CMK (cell line): ENCODE measurements around the gene PPP1R26.
A peak's percentile ranks its signal among the peaks of the same experiment; 100 is the strongest.
"Not testable (repeated sequence)": the region's sequence is repeated elsewhere in the genome, so short reads cannot be mapped to it uniquely, and the experiment has no call there.

Experiments used
- DNase-seq: peaks from one replicate; pipeline ENCODE4 v3.0.0-alpha.2; 2010; ENCODE audit warnings: low read depth

Gene PPP1R26

GRCh38 chr9:135504262-135505243 is 25.0 kb downstream of the PPP1R26 start:
- peak; percentile 50 for DNase-seq

DNA sequence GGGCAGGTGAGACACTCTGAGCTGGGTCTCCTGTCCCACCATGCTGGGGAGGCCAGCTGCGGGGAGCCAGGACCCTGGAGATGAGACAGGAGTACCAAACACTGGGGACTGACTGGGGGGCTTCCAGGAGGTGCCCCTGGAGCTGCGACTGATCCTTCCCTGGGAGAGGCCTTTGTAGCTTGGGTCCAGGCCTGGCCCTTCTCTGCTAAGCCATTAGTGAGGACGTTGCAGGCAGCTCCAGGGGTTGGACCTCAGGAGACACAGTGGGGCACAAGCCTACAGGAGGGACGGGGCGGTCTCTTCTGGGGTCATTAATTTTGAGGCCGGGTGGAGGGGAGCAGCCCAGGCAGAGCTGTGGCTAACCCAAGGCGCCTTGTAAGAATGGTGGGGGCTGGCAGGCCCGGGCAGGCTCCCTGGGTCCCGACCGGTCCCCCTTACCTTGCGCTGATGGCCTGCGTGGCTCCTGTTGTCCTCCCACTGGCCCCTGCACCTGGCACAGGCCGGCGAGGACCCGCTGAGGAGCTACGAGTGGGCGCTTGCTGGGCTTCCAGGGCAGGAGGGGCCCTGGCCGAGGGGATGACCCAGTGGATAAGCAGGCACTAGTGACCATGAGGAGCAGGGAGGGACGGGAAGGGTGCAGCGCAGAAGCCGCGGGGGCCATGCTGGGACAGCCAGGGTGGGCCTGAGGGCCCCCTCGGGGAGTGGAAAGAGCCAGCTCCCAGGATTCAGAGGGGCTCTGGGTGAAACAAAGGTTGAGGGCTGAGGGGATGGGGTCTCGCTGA is 26.0 kb downstream of the PPP1R26 start:
- DNase-seq, result no peak

DNA sequence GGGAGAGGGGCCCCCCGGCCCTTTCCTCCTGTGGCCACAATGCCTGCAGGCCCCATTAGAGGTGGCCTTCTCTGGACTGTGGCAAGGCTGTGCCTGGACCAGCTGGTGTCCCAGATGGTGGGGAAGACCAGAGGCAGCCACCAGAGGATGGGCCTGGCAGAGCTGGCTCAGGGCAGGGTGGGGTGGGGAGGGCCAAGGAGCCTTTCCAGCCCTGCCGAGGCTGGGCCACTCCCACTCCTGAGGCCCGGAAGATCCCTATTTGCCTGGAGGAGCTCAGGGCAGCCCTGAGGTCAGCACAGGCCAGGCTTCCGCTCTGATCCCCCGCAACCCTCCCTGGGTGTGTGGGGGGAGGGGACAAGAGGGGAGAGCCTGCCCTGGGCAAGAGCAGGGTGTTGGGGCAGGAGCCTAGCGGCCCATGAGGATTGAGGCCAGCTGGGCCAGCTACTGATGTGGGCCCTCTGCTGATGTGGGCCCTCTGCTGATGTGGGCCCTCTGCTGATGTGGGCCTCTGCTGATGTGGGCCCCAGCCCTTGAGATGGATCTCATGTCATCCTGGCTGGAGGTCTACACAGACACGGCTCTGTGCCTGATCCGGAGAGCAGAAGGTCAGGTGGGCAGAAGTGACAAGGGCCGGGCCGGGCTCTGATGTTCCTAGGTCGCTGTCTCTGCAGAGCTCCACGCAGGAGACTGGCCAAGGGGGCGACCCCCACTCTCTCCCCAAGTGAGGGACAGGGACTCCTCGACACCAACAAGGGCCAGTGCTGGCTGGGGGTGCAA is 26.9 kb downstream of the PPP1R26 start:
- peak; percentile 60 for DNase-seq

- DNase-seq, result no peak
Observed at GRCh38 chr9:135507104-135508035, 27.8 kb downstream of the PPP1R26 start.

- no peak for DNase-seq
Observed at GRCh38 chr9:135508211-135508820, 28.7 kb downstream of the PPP1R26 start.

- DNase-seq, result no peak
Observed at GRCh38 chr9:135509458-135509857, 29.9 kb downstream of the PPP1R26 start.

GRCh38 chr9:135512241-135512603 is 32.6 kb downstream of the PPP1R26 start:
- no peak for DNase-seq

DNA sequence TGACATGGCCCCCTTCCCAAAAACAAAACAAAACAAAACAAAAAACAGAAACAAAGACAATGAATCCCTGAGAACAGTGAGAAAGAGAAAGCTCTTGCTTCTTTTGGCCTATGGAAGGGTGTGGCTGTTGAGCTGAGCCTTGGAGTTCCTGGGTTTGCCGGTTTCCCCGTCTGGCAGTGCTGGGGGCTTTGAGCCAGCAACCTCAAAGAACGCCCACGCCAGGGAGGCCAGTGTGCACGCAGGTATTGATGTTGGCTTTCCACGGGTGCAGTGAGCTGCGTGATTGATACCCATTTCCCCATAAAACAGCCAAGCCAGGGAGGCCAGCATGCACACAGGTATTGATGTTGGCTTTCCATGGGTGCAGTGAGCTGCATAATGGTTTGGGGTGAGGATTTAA is 33.3 kb downstream of the PPP1R26 start:
- no peak for DNase-seq

GRCh38 chr9:135513351-135513846 is 33.8 kb downstream of the PPP1R26 start:
- no peak for DNase-seq

DNA sequence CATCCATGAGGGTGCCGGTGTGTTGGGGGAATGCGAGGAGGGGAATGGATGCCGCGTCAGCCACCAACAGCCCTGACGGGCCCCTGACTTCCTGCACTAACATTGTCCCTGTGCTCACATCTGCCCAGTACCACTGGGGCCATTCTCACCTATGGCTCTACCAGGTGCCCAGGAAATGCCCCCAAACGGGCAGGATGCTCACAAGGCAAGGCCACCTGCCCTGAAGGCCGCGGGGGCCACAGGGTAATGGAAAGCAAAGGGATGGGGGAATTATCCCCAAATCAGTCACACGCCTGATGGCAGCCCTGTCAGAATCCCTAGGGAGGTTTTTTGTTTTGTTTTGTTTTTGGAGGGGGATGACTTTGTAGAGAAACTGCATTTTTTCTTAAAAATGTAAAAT is 34.3 kb downstream of the PPP1R26 start:
- not testable (repeated sequence) for DNase-seq

DNA sequence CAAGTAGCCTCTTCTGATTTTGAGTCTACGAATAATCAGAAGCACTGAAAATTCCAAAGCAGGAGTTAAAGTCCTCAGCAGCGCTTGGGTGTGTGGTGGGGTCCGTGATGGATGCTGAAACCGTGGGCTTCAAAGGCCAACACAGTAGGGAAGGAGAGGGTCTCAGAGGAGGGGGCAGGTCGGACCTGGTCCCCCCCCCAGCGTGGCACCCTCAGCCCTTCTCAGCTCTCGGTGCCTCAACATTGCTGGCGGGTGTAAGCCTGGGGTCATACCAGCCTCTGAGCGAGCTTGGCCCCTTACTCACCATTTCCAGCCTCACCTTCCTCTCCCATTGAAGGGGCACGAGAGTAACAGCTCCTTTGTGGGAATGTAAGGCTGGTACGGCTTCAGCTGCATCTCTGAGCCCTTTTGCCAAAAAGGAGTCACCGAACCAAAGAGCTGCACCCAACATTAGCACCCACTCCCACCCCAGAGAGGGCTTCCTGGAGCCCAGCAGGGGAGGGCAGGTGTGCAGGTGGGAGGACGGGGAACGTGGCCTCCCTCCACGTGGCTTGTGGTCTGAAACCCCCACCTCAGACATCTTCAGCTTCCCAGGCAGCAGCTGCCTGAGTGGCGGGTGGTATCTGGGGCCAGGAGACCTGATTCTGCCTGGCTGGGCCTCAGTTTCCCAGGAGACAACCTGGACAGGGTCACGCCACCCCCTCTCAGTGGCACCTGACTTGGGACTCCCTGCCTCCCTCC is 34.9 kb downstream of the PPP1R26 start:
- DNase-seq, result no peak

- no peak for DNase-seq
Observed at GRCh38 chr9:135515083-135515951, 35.7 kb downstream of the PPP1R26 start.

DNA sequence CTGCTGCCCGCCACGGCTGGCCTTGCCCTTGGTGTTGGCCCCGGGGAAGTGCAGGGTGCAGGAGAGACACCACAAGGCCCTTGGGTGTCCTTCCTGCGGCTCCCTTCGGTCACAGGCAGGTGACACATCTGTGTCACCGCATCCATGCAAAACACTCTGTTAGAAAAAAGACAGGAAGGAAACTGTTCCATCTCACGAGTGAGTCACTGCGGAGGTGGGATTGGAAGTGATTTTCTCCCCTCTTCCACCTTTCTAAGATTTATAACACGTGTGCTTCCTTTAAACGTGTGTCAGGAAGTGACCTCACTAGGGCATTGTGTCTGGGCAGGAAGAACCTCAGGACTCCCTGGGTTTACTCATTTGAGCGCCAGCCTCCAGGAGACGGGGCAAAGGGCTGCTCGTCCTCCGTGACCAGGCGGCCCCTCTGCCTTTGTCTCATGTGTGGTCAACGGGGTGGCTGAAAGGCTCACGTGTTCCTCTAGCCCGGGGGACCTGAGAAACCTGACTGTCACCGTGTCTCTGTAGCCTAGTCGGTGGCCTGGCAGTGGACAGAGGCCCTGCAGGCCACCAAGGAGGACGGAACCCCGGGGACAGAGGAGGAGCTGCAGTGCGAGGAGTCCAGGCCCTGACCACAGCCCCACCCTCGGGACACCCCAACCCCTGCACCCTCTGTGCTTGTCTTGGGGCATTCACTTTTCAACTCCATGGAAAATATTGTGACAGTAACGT is 36.7 kb downstream of the PPP1R26 start:
- DNase-seq, result no peak

- no peak for DNase-seq
Observed at GRCh38 chr9:135517407-135517822, 37.8 kb downstream of the PPP1R26 start.

DNA sequence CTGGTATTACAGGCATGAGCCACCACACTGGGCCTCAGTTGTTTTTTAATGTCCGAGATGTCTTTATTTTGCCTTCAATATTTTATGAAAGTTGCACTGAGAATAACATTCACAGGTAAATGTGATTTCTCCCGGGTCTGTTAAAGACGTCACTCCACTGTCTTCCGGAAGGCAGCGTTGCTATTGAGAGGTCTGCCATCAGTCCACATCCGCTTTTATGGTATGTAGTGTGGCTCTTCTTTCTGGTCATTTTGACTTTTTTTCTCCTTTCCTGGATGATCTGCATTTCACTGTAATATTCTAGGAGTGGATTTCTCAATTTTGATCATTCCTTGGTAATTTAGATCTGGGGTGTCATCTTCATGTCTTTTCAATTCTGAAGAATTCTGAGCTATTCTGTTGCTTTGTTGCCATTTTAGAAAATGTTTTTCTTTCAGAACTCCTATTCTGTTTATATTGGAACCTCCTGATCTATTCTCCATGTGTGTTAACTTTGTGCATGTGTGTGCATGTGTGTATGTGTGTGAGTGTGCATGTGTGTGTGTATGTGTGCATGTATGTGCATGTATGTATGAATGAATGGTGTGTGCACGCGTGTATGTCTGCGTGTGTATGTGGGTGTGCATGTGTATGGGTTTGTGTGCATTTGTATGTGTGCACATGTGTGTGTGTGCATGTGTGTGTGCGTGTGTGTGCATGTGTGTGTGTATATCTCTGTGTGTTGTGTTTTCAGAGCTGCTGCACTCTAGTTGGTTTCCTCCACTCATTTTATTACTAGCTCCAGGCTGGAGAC is 39.8 kb downstream of the PPP1R26 start:
- DNase-seq, result no peak

GRCh38 chr9:135520916-135521607 is 41.5 kb downstream of the PPP1R26 start, which contains the start of gene LCN1:
Gene LCN1, plus strand, starts transcription at chr9:135521440. Its CDS starts 58 bp downstream, at chr9:135521498.
- no peak for DNase-seq
